GM19372 (cell line): Measurements from ENCODE around the gene FGF11.

Source experiments
- ATAC-seq: cut with Tn5 transposase; IDR thresholded peaks from one replicate; pipeline ENCODE4 v1.9.1; 2021; ENCODE audit warnings: mild to moderate bottlenecking, low read depth, moderate library complexity; ENCODE audit not compliant: unreplicated experiment

FGF11 gene

DNA sequence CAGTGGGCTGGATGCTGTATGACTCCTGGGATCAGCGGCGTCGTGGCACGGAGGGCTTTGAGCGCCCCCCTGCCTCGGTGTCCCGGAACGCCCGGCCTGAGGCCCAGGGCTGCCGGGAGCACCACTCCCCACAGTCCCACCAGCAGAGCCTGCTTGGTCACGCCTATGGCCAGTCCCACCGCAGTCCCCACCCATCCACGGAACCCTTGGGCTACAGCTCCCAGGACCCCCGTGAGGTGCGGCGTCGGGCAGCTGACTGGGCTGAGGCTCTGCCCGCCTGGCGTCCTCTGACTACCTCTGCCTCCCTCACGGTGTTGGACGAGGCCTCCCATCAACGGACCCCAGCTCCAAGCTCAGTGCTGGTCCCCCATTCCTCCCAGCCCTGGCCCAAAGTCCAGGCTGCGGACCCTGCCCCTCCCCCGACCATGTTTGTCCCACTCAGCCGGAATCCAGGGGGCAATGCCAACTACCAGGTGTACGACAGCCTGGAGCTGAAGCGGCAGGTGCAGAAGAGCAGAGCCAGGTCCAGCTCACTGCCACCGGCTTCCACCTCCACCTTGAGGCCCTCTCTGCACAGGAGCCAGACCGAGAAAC, 12.3 kb upstream of the FGF11 start:
- no peak for ATAC-seq

DNA sequence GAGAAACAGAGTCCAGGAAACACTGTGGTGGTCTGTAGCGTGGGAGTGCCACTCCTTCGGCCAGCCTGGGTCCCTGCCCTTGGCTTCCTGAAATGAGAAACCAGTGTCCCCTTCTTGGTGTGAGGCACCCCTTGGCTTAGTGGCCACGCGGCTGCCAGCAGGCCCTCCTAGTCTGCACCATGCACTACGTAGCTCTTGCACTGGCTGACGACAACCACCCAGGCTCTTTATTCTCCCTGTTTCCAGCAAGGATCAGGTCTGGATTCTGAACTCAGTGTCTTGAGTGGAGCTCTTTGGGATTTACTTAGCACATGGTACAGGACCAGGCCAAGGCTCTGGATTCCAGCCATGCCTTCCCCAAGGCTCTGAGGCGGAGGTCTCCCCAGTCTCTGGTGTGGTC, 11.8 kb upstream of the FGF11 start:
- ATAC-seq: no peak

- no peak for ATAC-seq
Measured at GRCh38 chr17:7428557-7428956, 10.8 kb upstream of the FGF11 start, which contains the start of gene SPEM3. Gene SPEM3 (plus strand): TSS chr17:7428857. CDS start chr17:7428903, 46 bp downstream.

GRCh38 chr17:7429722-7430121, 9.6 kb upstream of the FGF11 start:
- ATAC-seq: no peak

GRCh38 chr17:7431231-7431630, 8.1 kb upstream of the FGF11 start:
- ATAC-seq: no peak

- ATAC-seq: no peak
Measured at GRCh38 chr17:7432296-7432695, 7.0 kb upstream of the FGF11 start.

DNA sequence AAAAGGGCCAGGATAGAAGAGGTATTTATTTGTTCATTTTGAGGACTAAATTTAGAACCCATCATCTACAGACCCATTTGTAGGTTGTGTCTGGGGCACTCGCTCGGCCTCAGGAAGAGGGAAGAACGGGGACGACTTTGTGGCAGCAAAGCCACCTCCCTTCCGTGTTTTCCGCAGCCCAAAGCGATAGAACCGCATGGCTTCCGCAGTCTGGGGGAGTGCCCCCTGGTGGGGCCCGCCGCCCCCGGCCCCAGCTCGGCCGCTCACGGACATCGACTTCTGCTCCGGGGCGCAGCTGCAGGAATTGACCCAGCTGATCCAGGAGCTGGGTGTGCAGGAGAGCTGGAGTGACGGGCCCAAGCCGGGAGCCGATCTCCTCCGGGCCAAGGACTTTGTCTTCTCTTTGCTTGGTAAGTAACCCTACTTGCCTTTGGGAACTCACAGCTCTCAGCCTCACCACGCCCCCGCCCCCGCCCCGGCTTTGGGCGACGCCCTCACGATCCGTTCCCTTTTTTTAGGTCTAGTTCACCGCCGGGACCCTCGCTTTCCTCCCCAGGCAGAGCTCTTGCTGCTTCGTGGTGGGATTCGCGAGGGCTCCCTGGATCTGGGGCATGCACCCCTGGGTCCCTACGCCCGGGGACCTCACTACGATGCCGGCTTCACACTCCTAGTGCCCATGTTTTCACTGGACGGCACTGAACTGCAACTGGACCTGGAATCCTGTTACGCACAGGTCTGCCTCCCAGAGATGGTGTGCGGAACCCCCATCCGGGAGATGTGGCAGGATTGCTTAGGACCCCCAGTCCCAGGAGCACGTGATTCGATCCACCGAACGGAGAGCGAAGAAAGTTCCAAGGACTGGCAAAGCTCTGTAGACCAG, 3.4 kb upstream of the FGF11 start:
- peak; percentile 3 for ATAC-seq

GRCh38 chr17:7436556-7437368, 2.5 kb upstream of the FGF11 start:
- no peak for ATAC-seq

GRCh38 chr17:7437369-7437863, 1.9 kb upstream of the FGF11 start:
- ATAC-seq: no peak

DNA sequence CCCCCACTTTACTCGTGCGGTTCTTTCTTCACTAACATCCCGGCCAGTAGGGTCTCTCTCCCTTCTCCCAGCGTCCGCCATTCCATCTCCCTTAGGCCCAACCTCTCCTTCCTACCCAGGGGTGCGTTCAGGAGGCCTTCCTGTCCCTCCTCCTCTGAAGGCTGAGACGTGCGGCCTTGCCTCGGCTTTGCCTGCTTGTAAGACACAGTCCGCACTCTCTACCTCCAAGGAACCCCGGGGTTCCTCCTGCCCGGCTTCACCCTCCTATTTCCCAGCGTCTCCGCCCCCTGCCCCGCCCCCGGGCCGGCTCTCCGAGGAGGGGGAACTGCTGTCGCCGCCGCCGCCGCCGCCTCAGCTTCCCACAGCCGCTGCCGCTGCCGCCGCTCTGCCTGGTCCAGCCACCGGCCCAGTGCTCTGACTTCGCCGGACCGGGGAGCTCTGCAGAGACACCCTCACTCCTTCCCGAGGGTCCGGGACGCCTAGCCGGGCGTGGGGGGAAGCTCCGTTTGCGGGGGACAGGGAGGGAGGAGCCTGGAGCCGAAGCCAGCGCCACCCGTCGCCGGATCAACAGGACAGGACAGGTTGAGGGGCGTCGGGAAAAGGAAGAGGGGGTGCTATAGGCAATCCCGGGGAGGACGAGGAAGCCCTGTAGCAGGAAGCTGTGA, 1.2 kb upstream of the FGF11 start:
- no peak for ATAC-seq

GRCh38 chr17:7438656-7439460, 454 bp upstream of the FGF11 start:
- no peak for ATAC-seq

GRCh38 chr17:7440113-7440833, 961 bp downstream of the FGF11 start:
- ATAC-seq: no peak

DNA sequence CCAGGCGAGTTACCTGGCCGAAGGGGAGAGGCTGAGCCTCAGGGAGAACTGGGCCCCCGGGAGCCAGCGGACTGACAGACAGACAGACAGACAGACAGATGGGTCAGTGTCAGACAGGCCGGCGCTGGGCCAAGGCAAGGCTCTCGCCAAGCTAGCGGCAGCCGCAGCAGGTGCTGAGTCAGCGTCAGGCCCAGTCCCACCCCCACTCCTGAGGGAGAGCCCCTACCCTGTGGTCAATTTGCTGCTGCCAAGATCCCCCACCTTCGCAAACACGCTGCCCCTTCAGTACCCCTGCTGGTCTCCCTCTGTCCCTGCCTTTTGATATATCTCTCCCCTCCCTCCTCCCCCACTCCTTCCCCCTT, 1.5 kb downstream of the FGF11 start:
- ATAC-seq: no peak

GRCh38 chr17:7441266-7441665, 2.0 kb downstream of the FGF11 start:
- ATAC-seq: no peak

GRCh38 chr17:7442142-7442541, 2.8 kb downstream of the FGF11 start:
- no peak for ATAC-seq

DNA sequence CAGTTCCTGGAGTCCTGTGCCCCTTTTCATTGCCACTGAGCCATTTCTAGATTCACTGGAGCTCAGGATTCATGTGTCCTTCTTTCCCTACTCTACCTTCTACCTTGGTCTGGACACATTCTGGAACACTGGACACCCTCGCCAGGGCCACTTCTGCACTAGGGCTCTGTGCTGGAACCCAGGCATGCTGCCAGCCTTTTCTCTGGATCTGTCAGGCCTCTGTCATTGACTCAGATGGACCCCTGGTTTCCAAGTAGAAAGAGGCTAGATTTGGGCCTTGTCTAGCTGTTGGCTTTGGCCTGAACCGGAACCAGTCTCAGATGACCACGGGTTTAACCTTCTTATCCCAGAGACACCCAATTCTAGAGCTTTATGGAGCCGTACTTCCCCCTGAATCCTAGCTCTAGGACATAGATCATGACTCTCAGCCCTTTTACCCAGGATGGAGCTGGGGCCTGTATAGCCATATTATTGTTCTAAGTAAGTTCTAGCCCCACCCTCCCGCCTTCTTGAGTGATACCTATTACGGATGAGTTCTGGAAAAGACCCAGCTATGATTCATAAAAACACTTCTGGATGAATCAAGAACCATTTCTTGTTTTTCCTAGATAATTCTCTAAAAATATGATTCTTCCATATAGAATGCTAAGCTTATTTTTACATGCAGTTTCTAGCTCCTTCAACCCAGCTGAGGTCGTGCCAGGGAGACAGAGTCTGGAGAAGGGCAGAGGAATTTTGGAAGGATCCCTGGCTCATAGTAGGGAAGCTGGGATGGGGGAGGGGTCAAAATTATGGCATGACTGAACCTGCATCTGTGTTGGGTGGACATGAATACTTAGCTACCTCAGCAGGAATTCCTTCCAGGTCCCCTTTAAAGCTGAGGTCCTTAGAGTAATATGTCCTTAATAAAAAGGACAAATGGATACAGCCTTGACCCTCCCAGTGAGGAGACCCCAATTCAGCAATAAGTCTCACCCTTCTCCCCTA, 4.5 kb downstream of the FGF11 start:
- ATAC-seq: no peak

- ATAC-seq: no peak
Measured at GRCh38 chr17:7444682-7445618, 5.6 kb downstream of the FGF11 start, which contains the start of gene CHRNB1. Gene CHRNB1 (plus strand): TSS chr17:7445061. CDS start chr17:7445128, 67 bp downstream.
